Activated gamma-delta T cell treated with Interleukin-2 at 50 U/mL for 16 hours (primary cell): Measurements from ENCODE around the gene MEF2B.
"Not testable (repeated sequence)": the region's sequence is repeated elsewhere in the genome, so short reads cannot be mapped to it uniquely, and the experiment has no call there.

ENCODE experiments used
- DNase-seq: peaks from one replicate; pipeline ENCODE4 v3.0.0-alpha.2; 2020

The MEF2B gene

GRCh38 chr19:19192910-19193423, 22.9 kb upstream of the MEF2B start:
- no peak for DNase-seq

GRCh38 chr19:19192078-19192882, 22.2 kb upstream of the MEF2B start, which contains the start of the genes BORCS8 and RFXANK:
Gene BORCS8, minus strand, starts transcription at chr19:19192152. Its CDS starts 35 bp downstream, at chr19:19192117.
Gene RFXANK, plus strand, starts transcription at chr19:19192258. Its CDS starts 1,689 bp downstream, at chr19:19193947.
- peak; percentile 98 for DNase-seq

GRCh38 chr19:19191768-19192077, 21.7 kb upstream of the MEF2B start:
- no peak for DNase-seq

- DNase-seq: no peak
Measured at GRCh38 chr19:19186742-19187141, 16.7 kb upstream of the MEF2B start.

GRCh38 chr19:19185853-19186740, 16.0 kb upstream of the MEF2B start:
- DNase-seq: peak; percentile 61

- no peak for DNase-seq
Measured at GRCh38 chr19:19181488-19181998, 11.5 kb upstream of the MEF2B start.

- no peak for DNase-seq
Measured at GRCh38 chr19:19179548-19180441, 9.7 kb upstream of the MEF2B start.

- DNase-seq: no peak
Measured at GRCh38 chr19:19176950-19177349, 6.9 kb upstream of the MEF2B start.

- not testable (repeated sequence) for DNase-seq
Measured at GRCh38 chr19:19173243-19173642, 3.2 kb upstream of the MEF2B start.

- no peak for DNase-seq
Measured at GRCh38 chr19:19171821-19172532, 1.9 kb upstream of the MEF2B start.

GRCh38 chr19:19170873-19171672, 1.0 kb upstream of the MEF2B start:
- no peak for DNase-seq

GRCh38 chr19:19169236-19170052, 619 bp downstream of the MEF2B start:
- DNase-seq: no peak

- DNase-seq: no peak
Measured at GRCh38 chr19:19167612-19168011, 2.5 kb downstream of the MEF2B start.

- DNase-seq: no peak
Measured at GRCh38 chr19:19165396-19165795, 4.7 kb downstream of the MEF2B start.

GRCh38 chr19:19162495-19162894, 7.6 kb downstream of the MEF2B start:
- DNase-seq: no peak

- DNase-seq: no peak
Measured at GRCh38 chr19:19160461-19161035, 9.5 kb downstream of the MEF2B start.

- DNase-seq: no peak
Measured at GRCh38 chr19:19159534-19159933, 10.5 kb downstream of the MEF2B start.

GRCh38 chr19:19157808-19158207, 12.3 kb downstream of the MEF2B start:
- no peak for DNase-seq

GRCh38 chr19:19155495-19156219, 14.4 kb downstream of the MEF2B start:
- DNase-seq: no peak
